Ovary (tissue), 9 donors: ENCODE results near the gene AHRR. TPM values are rescaled to one million over a fixed set of nuclear protein-coding genes. Genes with fewer than 3 reads are reported as not detected.
"Not testable (repeated sequence)": the region's sequence is repeated elsewhere in the genome, so short reads cannot be mapped to it uniquely, and the experiment has no call there.

Experiments used
- DNase-seq, 5 donors: peaks; one replicate each; pipeline ENCODE4 v3.0.0-alpha.2; 2019 to 2020
- H3K27ac ChIP-seq, 2 donors: fragments of 200-600 bp; one replicate each; pipeline versions ENCODE4 v1.5.1 to v1.8.0; 2019 to 2022
- H3K27me3 ChIP-seq: fragments of 200-600 bp; one replicate; pipeline ENCODE4 v1.8.0; 2022
- H3K36me3 ChIP-seq: fragments of 200-600 bp; sonication (generic); one replicate; pipeline ENCODE4 v1.5.1; 2019
- H3K4me1 ChIP-seq: one replicate; pipeline ENCODE4 v1.8.1; 2013; ENCODE audit warnings: mild to moderate bottlenecking, moderate library complexity; ENCODE audit not compliant: insufficient read depth
- H3K4me3 ChIP-seq: fragments of 200-600 bp; sonication (generic); one replicate; pipeline ENCODE4 v1.5.1; 2017
- H3K9me3 ChIP-seq, 2 donors: fragments of 200-600 bp in 1 of 2; sonication (generic) in 1 of 2; one replicate each; pipeline versions ENCODE4 v1.5.1 to v1.8.1; 2013 to 2019; ENCODE audit warnings: mild to moderate bottlenecking in 1 of 2, moderate library complexity in 1 of 2
- CTCF ChIP-seq, 3 donors: fragments of 450-650 bp in 2 of 3; fragments of 200-600 bp in 1 of 3; IDR thresholded peaks; one replicate each; pipeline versions ENCODE4 v1.5.1 to v1.8.0; 2016 to 2022; ENCODE audit warnings: antibody characterized with exemption in 3 of 3, mild to moderate bottlenecking in 1 of 3
- EP300 ChIP-seq: sonication (generic); formaldehyde crosslinking; IDR thresholded peaks from one replicate; pipeline ENCODE4 v1.6.1; 2017; ENCODE audit warnings: antibody characterized with exemption
- POLR2A ChIP-seq: fragments of 450-650 bp; IDR thresholded peaks from one replicate; pipeline ENCODE4 v1.6.1; 2017; ENCODE audit warnings: antibody characterized with exemption, mild to moderate bottlenecking, moderate library complexity
- WGBS, 3 donors: extraction: QIAGEN DNeasy Blood & Tissue Kit in 1 of 3; methylation state at CpG; one replicate each; pipeline versions ENCODE4 v1.1.5 to v1.1.7; 2013 to 2017; 5-methylcytosine and 5-hydroxymethylcytosine counted together
- intact Hi-C, 4 donors: fragments of 100-400 bp; cut with DNase I; formaldehyde crosslinking; loops; one replicate each; pipeline versions ENCODE4 v1.11.0 to v1.15.1; 2022 to 2023
- polyA plus RNA-seq, 2 donors: library from polyadenylated mRNA; stranded (reverse); fragments of 200-250 nt in 1 of 2; fragments of 350-450 nt in 1 of 2; fragmentation: Illumina TruSeq in 1 of 2; extraction: RNeasy Lipid Tissue Mini Kit (QIAGEN cat#74804) in 1 of 2; gene quantifications; one replicate each; pipeline ENCODE4 v1.2.3, GENCODE V29; 2013 to 2014
- total RNA-seq, 7 donors: library from RNA; depleted of rRNA in 2 of 7; stranded (reverse); fragments of >200 nt in 2 of 7; fragmentation: NEBNext Ultra II Directional in 3 of 7; extraction: Animal tissue kit (Norgen Biotek cat#: 25700) in 3 of 7; gene quantifications; one replicate each; pipeline versions ENCODE4 v1.1.0 to v1.2.4, GENCODE V29; 2016 to 2023
- donor health status: DM: no; HTN: no; CAD: no; lungs with moderate emphysema.
- donor health status: DM: no; HTN: no; CAD: no.
- donor health status: Bipolar disorder and iron deficiency.
- donor health status: DM: yes; HTN: yes; CAD: no.
- donor health status: DM: no; HTN: no; CAD: no.
- donor health status: DM: yes; HTN: yes; CAD: no.

Gene AHRR
- total and polyA plus RNA-seq, 9 donors = 0.72 to 14.9 (median 2.0) TPM

DNA sequence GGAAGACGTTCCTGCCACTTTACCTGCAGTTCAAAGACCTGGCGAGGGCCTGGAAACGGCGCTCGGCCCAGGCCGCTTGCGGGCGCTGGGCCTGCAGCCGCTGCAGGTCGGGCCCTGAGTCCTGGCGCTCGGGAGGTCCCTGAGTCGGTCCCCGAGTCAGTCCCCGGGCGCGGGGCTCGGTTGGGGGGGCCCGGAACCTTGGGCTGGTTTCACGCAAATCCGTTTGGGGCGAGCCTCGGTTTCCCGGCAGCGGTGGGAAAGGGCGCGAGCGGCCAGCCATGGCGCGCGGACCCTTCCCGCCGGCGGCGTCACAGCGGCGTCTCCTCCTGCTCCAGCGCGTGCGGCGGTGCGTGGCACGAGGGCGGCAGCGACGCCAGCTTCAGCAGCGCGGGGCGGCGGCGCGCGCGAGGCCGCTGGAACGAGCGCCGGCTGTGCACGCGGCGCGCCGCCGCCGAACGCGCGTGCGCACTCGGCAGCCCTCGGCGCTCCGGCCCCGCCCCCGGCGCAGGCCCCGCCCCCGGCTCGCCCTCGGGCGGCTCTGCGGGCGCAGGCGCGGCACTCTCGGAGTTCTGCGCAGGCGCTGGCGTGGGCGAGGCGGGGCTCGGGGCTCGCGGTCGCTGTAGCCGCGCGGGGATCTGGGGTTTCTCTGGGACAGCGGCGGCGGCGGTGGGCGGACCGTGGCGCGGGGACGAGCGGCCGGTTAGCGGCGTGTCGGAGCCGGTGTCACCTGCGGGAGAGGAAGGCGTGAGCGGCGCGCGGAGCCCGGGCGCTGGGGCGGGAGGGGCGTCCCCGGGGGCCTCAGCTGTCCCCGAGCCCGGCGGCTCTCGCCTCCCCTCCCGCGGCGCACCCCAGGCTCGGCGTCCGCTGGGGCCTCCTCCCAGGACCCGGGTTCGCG lies 151.4 kb downstream of the AHRR start:
- no peaks in the 10 kb centered on the region for H3K9me3 ChIP-seq
- H3K27me3 ChIP-seq = no peaks in the 10 kb centered on the region
- peak overlapping the region; percentile 59 for H3K4me3 ChIP-seq
- DNase-seq = peak; percentile 84 to 94 (median 91)
- peaks cover 10% of the 10 kb centered on the region for H3K4me1 ChIP-seq
- TF ChIP-seq CTCF (IDR thresholded peaks at IDR 0.05) (no peak), POLR2A (peak; percentile 39)
- 0 to 1% (median 1%) methylated on average over 40 to 137 of the region's 137 CpGs for WGBS, 3 donors
- peak overlapping the region; percentile 52 to 74 for H3K27ac ChIP-seq
- intact Hi-C loops = no loop called here
- no peaks in the 10 kb centered on the region for H3K36me3 ChIP-seq

- intact Hi-C loops = no loop called here
- no peaks in the 10 kb centered on the region for H3K9me3 ChIP-seq
- TF ChIP-seq CTCF (IDR thresholded peaks at IDR 0.05) = no peak
- no peak for TF ChIP-seq EP300
- TF ChIP-seq POLR2A = no peak
- 0 to 1% (median 0%) methylated on average over 35 to 44 of the region's 44 CpGs for WGBS, 3 donors
- H3K27ac ChIP-seq = peak overlapping the region; percentile 52 to 73
- no peaks in the 10 kb centered on the region for H3K27me3 ChIP-seq
- H3K36me3 ChIP-seq = no peaks in the 10 kb centered on the region
- peak overlapping the region; percentile 58 for H3K4me3 ChIP-seq
- peaks cover 10% of the 10 kb centered on the region for H3K4me1 ChIP-seq
- DNase-seq = peak; percentile 46 to 69 (median 48)
These were observed 152.2 kb downstream of the AHRR start for GRCh38 chr5:473551-474192.

- peaks cover 10% of the 10 kb centered on the region for H3K4me1 ChIP-seq
- peak overlapping the region in 1 of 2 donors; percentile 44 for H3K27ac ChIP-seq
- 1% methylated on average over 21 to 46 of the region's 50 CpGs; no CpG with 5 or more reads in 1 of the 3 donors for WGBS, 3 donors
- H3K27me3 ChIP-seq, H3K36me3 ChIP-seq, H3K9me3 ChIP-seq, intact Hi-C loops: not testable (repeated sequence)
- DNase-seq = peak in 3 of 5 donors; percentile 3 to 32 (median 18)
- H3K4me3 ChIP-seq = peak overlapping the region; percentile 58
These were observed 152.8 kb downstream of the AHRR start for GRCh38 chr5:474232-474839.

DNA sequence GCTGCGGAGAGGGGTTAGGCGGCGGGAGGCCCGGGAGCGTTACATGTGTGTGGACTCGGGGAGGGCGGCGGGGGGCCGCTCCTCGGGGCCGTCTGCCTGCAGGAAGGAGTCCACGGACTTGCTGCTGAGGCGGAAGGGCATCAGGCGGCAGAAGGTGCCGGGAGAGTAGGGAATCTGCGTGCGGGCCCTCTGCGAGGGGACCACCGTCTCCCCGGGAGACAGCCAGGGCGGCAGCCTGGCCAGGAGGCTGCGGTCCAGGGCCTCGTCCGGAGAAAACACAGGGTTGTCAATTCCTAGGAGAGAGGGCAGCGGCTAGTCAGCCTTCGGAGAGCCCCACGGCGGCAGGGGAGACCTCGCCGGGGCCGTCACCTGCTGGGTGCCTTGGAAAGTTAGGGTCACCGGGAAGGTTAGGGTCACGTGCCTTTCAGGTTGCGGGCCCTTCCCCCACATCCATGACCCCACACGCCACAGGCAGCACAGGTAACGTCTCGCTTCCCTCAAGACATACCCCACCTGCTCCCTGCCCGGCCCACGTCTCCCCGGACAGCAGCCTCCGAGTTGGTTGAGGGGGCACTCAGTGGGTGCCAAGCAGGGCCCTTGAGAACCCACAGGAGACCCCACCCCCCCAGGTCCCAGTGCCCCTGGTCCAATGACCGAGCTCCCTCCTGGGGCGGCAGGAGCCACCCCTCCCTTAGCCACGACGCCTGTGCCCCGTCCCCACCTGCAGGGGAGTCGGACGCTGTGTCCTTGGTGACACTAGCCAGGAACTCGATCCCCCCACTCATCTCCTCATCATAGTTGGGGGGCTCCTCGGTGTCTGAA lies 153.5 kb downstream of the AHRR start:
- Histone ChIP-seq H3K4me3 (peak overlapping the region; percentile 33), H3K27me3 (no peaks in the 10 kb centered on the region), H3K36me3 (no peaks in the 10 kb centered on the region), H3K27ac (peak overlapping the region in 1 of 2 donors; percentile 44), H3K9me3 (no peaks in the 10 kb centered on the region), H3K4me1 (peaks cover 10% of the 10 kb centered on the region)
- no peak for TF ChIP-seq EP300
- no peak for TF ChIP-seq POLR2A
- TF ChIP-seq CTCF (IDR thresholded peaks at IDR 0.05) = no peak
- intact Hi-C loops = no loop called here
- 10 to 14% (median 12%) methylated on average over 43 to 50 of the region's 50 CpGs for WGBS, 3 donors
- DNase-seq = peak; percentile 30 to 65 (median 52)
